IMR-90 (cell line): ENCODE data around the gene B3GALT6. TPM values are rescaled to one million over a fixed set of nuclear protein-coding genes. Genes with fewer than 3 reads are reported as not detected.

Experiments used
- ATAC-seq: fragments of 200-7000 bp; cut with Tn5 transposase; 2 replicates; pipeline ENCODE4 v1.9.1; 2020; ENCODE audit warnings: low read depth, mild to moderate bottlenecking, moderate library complexity
- BruUV-seq: library from RNA; stranded (reverse); fragments of 400-500 nt; replicated peaks from 2 replicates; lab custom pipeline; 2021; lab: Mats Ljungman, UMichigan
- CTCF ChIA-PET: fragments of 300-600 bp; formaldehyde crosslinking; extraction: SDS; loops from one replicate; lab custom pipeline; 2021; ENCODE audit warnings: antibody characterized with exemption; lab: Yijun Ruan, JAX
- POLR2A ChIA-PET: fragments of 300-600 bp; sonication (Branson Sonifier 250); formaldehyde crosslinking; loops from one replicate; lab custom pipeline; 2022; ENCODE audit warnings: antibody characterized with exemption; ENCODE audit not compliant: unreplicated experiment; lab: Charles Lee
- DNase-seq: peaks from one replicate; pipeline ENCODE4 v3.0.0; 2013
- H2AFZ ChIP-seq: replicated peaks from 2 replicates; pipeline ENCODE3; 2013; ENCODE audit warnings: low read length, mild to moderate bottlenecking; ENCODE audit not compliant: poor library complexity
- H2AK5ac ChIP-seq: 2 replicates; pipeline ENCODE4 v1.6.1; 2013; ENCODE audit warnings: low read depth, low read length, inconsistent platforms
- H2AK9ac ChIP-seq: replicated peaks from 2 replicates; pipeline ENCODE3; 2013; ENCODE audit warnings: mild to moderate bottlenecking, low read depth, low read length, moderate library complexity; ENCODE audit not compliant: poor library complexity
- H2BK120ac ChIP-seq: 2 replicates; pipeline ENCODE4 v1.6.1; 2013; ENCODE audit warnings: low read depth, low read length, inconsistent platforms
- H2BK15ac ChIP-seq: 3 replicates; pipeline ENCODE4 v1.6.1; 2013; ENCODE audit warnings: low read depth, low read length, inconsistent platforms
- H2BK20ac ChIP-seq: 2 replicates; pipeline ENCODE4 v1.6.1; 2013; ENCODE audit warnings: low read depth, mild to moderate bottlenecking, inconsistent platforms, low read length, moderate library complexity
- H2BK5ac ChIP-seq: 2 replicates; pipeline ENCODE4 v1.6.1; 2013; ENCODE audit warnings: mild to moderate bottlenecking, low read depth, low read length, inconsistent platforms; ENCODE audit not compliant: poor library complexity, severe bottlenecking
- H3K14ac ChIP-seq: replicated peaks from 2 replicates; pipeline ENCODE4 v1.6.1; 2013; ENCODE audit warnings: low read depth, low read length, inconsistent platforms
- H3K18ac ChIP-seq: 2 replicates; pipeline ENCODE4 v1.6.1; 2013; ENCODE audit warnings: low read depth, low read length, control low read depth
- H3K23ac ChIP-seq: 2 replicates; pipeline ENCODE4 v1.6.1; 2013; ENCODE audit warnings: low read depth, low read length, inconsistent platforms
- H3K27ac ChIP-seq: 2 replicates; pipeline ENCODE4 v1.5.1; 2013; ENCODE audit warnings: mild to moderate bottlenecking, control low read depth, low read length; ENCODE audit not compliant: insufficient read depth
- H3K27me3 ChIP-seq: 2 replicates; pipeline ENCODE4 v1.6.1; 2013; ENCODE audit warnings: low read length; ENCODE audit not compliant: control insufficient read depth, insufficient read depth
- H3K36me3 ChIP-seq: 2 replicates; pipeline ENCODE4 v1.6.1; 2013; ENCODE audit warnings: low read length, mixed read lengths; ENCODE audit not compliant: control insufficient read depth, insufficient read depth
- H3K4ac ChIP-seq: 2 replicates; pipeline ENCODE4 v1.6.1; 2013; ENCODE audit warnings: low read depth, low read length, inconsistent platforms
- H3K4me1 ChIP-seq: 2 replicates; pipeline ENCODE4 v1.6.1; 2013; ENCODE audit warnings: low read length, mixed read lengths; ENCODE audit not compliant: control insufficient read depth, insufficient read depth
- H3K4me2 ChIP-seq: 2 replicates; pipeline ENCODE4 v1.6.1; 2013; ENCODE audit warnings: low read depth, mild to moderate bottlenecking, control low read depth, low read length, moderate library complexity
- H3K4me3 ChIP-seq: 2 replicates; pipeline ENCODE4 v1.5.1; 2013; ENCODE audit warnings: low read depth, mild to moderate bottlenecking, control low read depth, low read length, moderate library complexity; ENCODE audit not compliant: insufficient read depth
- H3K56ac ChIP-seq: 2 replicates; pipeline ENCODE4 v1.6.1; 2013; ENCODE audit warnings: low read length, inconsistent platforms; ENCODE audit not compliant: insufficient read depth; ENCODE audit errors: extremely low read depth
- H3K79me1 ChIP-seq, 2 experiments: 2 replicates each; pipeline ENCODE4 v1.6.1; 2013; ENCODE audit warnings: low read length in 2 of 2, inconsistent platforms in 1 of 2, low read depth in 1 of 2
- H3K9ac ChIP-seq: 2 replicates; pipeline ENCODE4 v1.6.1; 2013; ENCODE audit warnings: low read depth, low read length, control low read depth
- H3K9me1 ChIP-seq: 2 replicates; pipeline ENCODE4 v1.6.1; 2013; ENCODE audit warnings: low read length, inconsistent platforms; ENCODE audit not compliant: insufficient read depth
- H3K9me3 ChIP-seq: 2 replicates; pipeline ENCODE4 v1.6.1; 2013; ENCODE audit warnings: low read length; ENCODE audit not compliant: control insufficient read depth, insufficient read depth
- H4K20me1 ChIP-seq: 2 replicates; pipeline ENCODE4 v1.6.1; 2013; ENCODE audit warnings: low read length, inconsistent platforms; ENCODE audit not compliant: insufficient read depth
- H4K5ac ChIP-seq: 2 replicates; pipeline ENCODE4 v1.6.1; 2013; ENCODE audit warnings: mild to moderate bottlenecking, low read depth, low read length, control low read depth
- H4K8ac ChIP-seq, 2 experiments: 2 replicates each; pipeline ENCODE4 v1.6.1; 2013; ENCODE audit warnings: low read depth in 2 of 2, low read length in 2 of 2, control low read depth in 1 of 2, inconsistent platforms in 1 of 2
- H4K91ac ChIP-seq: 2 replicates; pipeline ENCODE4 v1.6.1; 2013; ENCODE audit warnings: low read depth, low read length, inconsistent platforms; ENCODE audit not compliant: insufficient read depth
- BHLHE40 ChIP-seq: fragments of 150-350 bp; IDR thresholded peaks from 2 replicates; pipeline ENCODE4 v1.6.1; 2016; ENCODE audit warnings: mild to moderate bottlenecking, low read depth, low read length
- CEBPB ChIP-seq: IDR thresholded peaks from 2 replicates; pipeline ENCODE4 v1.6.1; 2012; ENCODE audit warnings: low read depth, low read length, improper control_type of control experiment
- CHD1 ChIP-seq: IDR thresholded peaks from 2 replicates; pipeline ENCODE4 v1.6.1; 2012; ENCODE audit warnings: low read depth, low read length, improper control_type of control experiment
- CTCF ChIP-seq: conservative IDR thresholded peaks from 2 replicates; pipeline ENCODE4 v1.5.1; 2012; ENCODE audit warnings: mild to moderate bottlenecking, low read depth, low read length, improper control_type of control experiment
- ELK1 ChIP-seq: fragments of 150-350 bp; IDR thresholded peaks from 2 replicates; pipeline ENCODE4 v1.6.1; 2016; ENCODE audit warnings: low read depth, mild to moderate bottlenecking, low read length, moderate library complexity, borderline replicate concordance
- FOS ChIP-seq: fragments of 150-350 bp; IDR thresholded peaks from 2 replicates; pipeline ENCODE4 v1.6.1; 2016; ENCODE audit warnings: low read depth, low read length
- MAFK ChIP-seq: IDR thresholded peaks from 2 replicates; pipeline ENCODE4 v1.6.1; 2012; ENCODE audit warnings: low read depth, low read length, improper control_type of control experiment
- MAZ ChIP-seq: IDR thresholded peaks from 2 replicates; pipeline ENCODE4 v1.6.1; 2012; ENCODE audit warnings: low read depth, mild to moderate bottlenecking, low read length, improper control_type of control experiment, moderate library complexity, borderline replicate concordance
- MXI1 ChIP-seq: IDR thresholded peaks from 2 replicates; pipeline ENCODE4 v1.6.1; 2012; ENCODE audit warnings: low read depth, mild to moderate bottlenecking, low read length, moderate library complexity, borderline replicate concordance
- NFE2L2 ChIP-seq: fragments of 150-350 bp; IDR thresholded peaks from 2 replicates; pipeline ENCODE4 v1.6.1; 2016; ENCODE audit warnings: low read depth, mild to moderate bottlenecking, low read length
- POLR2A ChIP-seq: IDR thresholded peaks from 2 replicates; pipeline ENCODE4 v1.6.1; 2012; ENCODE audit warnings: mild to moderate bottlenecking, low read depth, low read length
- RAD21 ChIP-seq: IDR thresholded peaks from 2 replicates; pipeline ENCODE4 v1.6.1; 2012; ENCODE audit warnings: low read length, improper control_type of control experiment
- RCOR1 ChIP-seq: IDR thresholded peaks from 2 replicates; pipeline ENCODE4 v1.6.1; 2012; ENCODE audit warnings: mild to moderate bottlenecking, low read length, improper control_type of control experiment; ENCODE audit not compliant: insufficient replicate concordance
- RFX5 ChIP-seq: IDR thresholded peaks from 2 replicates; pipeline ENCODE4 v1.8.0; 2012; ENCODE audit warnings: low read depth, mild to moderate bottlenecking, low read length, moderate library complexity
- SMC3 ChIP-seq: fragments of 150-350 bp; IDR thresholded peaks from 2 replicates; pipeline ENCODE4 v1.6.1; 2016; ENCODE audit warnings: low read depth, mild to moderate bottlenecking, antibody characterized with exemption, low read length, moderate library complexity
- USF2 ChIP-seq: fragments of 150-350 bp; IDR thresholded peaks from 2 replicates; pipeline ENCODE4 v1.6.1; 2017; ENCODE audit warnings: mild to moderate bottlenecking, antibody characterized with exemption, low read length, low read depth
- WGBS, 2 experiments: methylation state at CpG; one replicate each; pipeline versions ENCODE4 v1.1.5 to v1.1.7; 2013; ENCODE audit warnings: missing lambda C conversion rate in 2 of 2; ENCODE audit not compliant: insufficient read length in 1 of 2; ENCODE audit errors: extremely low coverage in 2 of 2; 5-methylcytosine and 5-hydroxymethylcytosine counted together
- dilution Hi-C: fragments of 300-500 bp; cut with HindIII; formaldehyde crosslinking; loops from one replicate; pipeline ENCODE4 v1.14.3; 2018; ENCODE audit warnings: low sequenced_read_pairs; ENCODE audit not compliant: unreplicated experiment
- in situ Hi-C: fragments of 300-500 bp; cut with MboI; formaldehyde crosslinking; loops from 3 replicates; pipeline ENCODE4 v1.14.3; 2019; ENCODE audit warnings: low sequenced_read_pairs, inconsistent platforms, mixed read lengths
- intact Hi-C: fragments of 100-400 bp; cut with micrococcal nuclease; formaldehyde crosslinking; loops from 2 replicates; pipeline ENCODE4 v1.10.0; 2022
- polyA plus RNA-seq, 3 experiments: library from polyadenylated mRNA; depleted of rRNA; stranded (reverse); fragments of >200 nt; gene quantifications; 2 replicates each; pipeline ENCODE4 v1.2.3, GENCODE V29; 2012; ENCODE audit warnings: low replicate concordance in 1 of 3
- total RNA-seq: library from RNA; depleted of rRNA; stranded (reverse); fragments of >200 nt; gene quantifications from 2 replicates; pipeline ENCODE4 v1.2.3, GENCODE V29; 2012

The B3GALT6 gene
- total and polyA plus RNA-seq, 2 of the 4 experiments (the other 2 are of a cell fraction): 12.2 to 23.0 TPM

GRCh38 chr1:1239227-1239613 lies 7.2 kb downstream of the B3GALT6 start:
- H2BK5ac ChIP-seq: no peak overlapping the region
- in situ Hi-C loops: no loop called here
- H3K4me1 ChIP-seq: peaks cover 14% of the 10 kb centered on the region
- no peak overlapping the region for H3K14ac ChIP-seq
- H3K4ac ChIP-seq: no peak overlapping the region
- no peak overlapping the region for H4K8ac ChIP-seq
- no peaks in the 10 kb centered on the region for H3K27me3 ChIP-seq
- H3K27ac ChIP-seq: no peak overlapping the region
- H3K56ac ChIP-seq: no peak overlapping the region
- ATAC-seq (no peak), DNase-seq (no peak)
- H2BK120ac ChIP-seq: no peak overlapping the region
- no peak overlapping the region for H2AK9ac ChIP-seq
- peaks cover 0 to 18% of the 10 kb centered on the region in 2 experiments; a peak in 2 of 4 replicates for H3K79me1 ChIP-seq
- no TSS peak for BruUV-seq
- ChIA-PET POLR2A (no interaction called here), CTCF (no interaction called here)
- H3K9ac ChIP-seq: no peak overlapping the region
- intact Hi-C loops: no loop called here
- H4K20me1 ChIP-seq: no peaks in the 10 kb centered on the region
- no peak overlapping the region for H4K5ac ChIP-seq
- no peaks in the 10 kb centered on the region for H3K9me1 ChIP-seq
- no peak overlapping the region for H4K91ac ChIP-seq
- H2BK15ac ChIP-seq: no peak overlapping the region
- H3K4me2 ChIP-seq: no peak overlapping the region
- TF ChIP-seq POLR2A (no peak), CHD1 (no peak), USF2 (no peak), MXI1 (no peak), RAD21 (no peak), RFX5 (no peak), BHLHE40 (no peak), MAFK (no peak), RCOR1 (no peak), MAZ (no peak), FOS (no peak), CTCF (no peak), NFE2L2 (no peak), ELK1 (no peak), CEBPB (no peak), SMC3 (no peak)
- no peak overlapping the region for H3K18ac ChIP-seq
- H3K4me3 ChIP-seq: no peak overlapping the region
- 86% methylated on average over 11 of the region's 15 CpGs; no CpG with 5 or more reads in 1 of the 2 experiments for WGBS, 2 experiments
- H3K9me3 ChIP-seq: no peaks in the 10 kb centered on the region
- H2BK20ac ChIP-seq: no peak overlapping the region
- peaks cover 2% of the 10 kb centered on the region; the same call in 1 of the 2 replicates for H3K36me3 ChIP-seq
- dilution Hi-C loops: no loop called here
- no peak overlapping the region for H3K23ac ChIP-seq
- H2AFZ ChIP-seq: no peak overlapping the region
- 0 out of 2 replicates have a peak overlapping the region, but pooled peaks have one; percentile 9 for H2AK5ac ChIP-seq
